Liver (tissue), 9 donors: ENCODE measurements around the gene POU4F1. TPM values are rescaled to one million over a fixed set of nuclear protein-coding genes. Genes with fewer than 3 reads are reported as not detected.

ENCODE experiments used
- DNase-seq: peaks from one replicate; pipeline ENCODE4 v3.0.0-alpha.2; 2017; ENCODE audit warnings: low spot score
- H3K27ac ChIP-seq, 2 donors: one replicate each; pipeline ENCODE4 v1.7.0; 2013; ENCODE audit warnings: inconsistent platforms in 2 of 2, low read length in 2 of 2, control low read depth in 1 of 2, low read depth in 1 of 2, mild to moderate bottlenecking in 1 of 2
- H3K27me3 ChIP-seq, 4 donors: one replicate each; pipeline versions ENCODE4 v1.6.1 to v1.7.0; 2013; ENCODE audit warnings: low read length in 3 of 4, inconsistent platforms in 1 of 4, mild to moderate bottlenecking in 1 of 4, moderate library complexity in 1 of 4; ENCODE audit not compliant: control insufficient read depth in 4 of 4, insufficient read depth in 4 of 4
- H3K36me3 ChIP-seq, 4 donors: one replicate each; pipeline versions ENCODE4 v1.6.1 to v1.7.0; 2013; ENCODE audit warnings: low read length in 3 of 4, mild to moderate bottlenecking in 3 of 4, low read depth in 1 of 4, moderate library complexity in 1 of 4; ENCODE audit not compliant: control insufficient read depth in 4 of 4, insufficient read depth in 3 of 4
- H3K4me1 ChIP-seq, 4 donors: one replicate each; pipeline versions ENCODE4 v1.6.1 to v1.7.0; 2013; ENCODE audit warnings: low read length in 3 of 4, mild to moderate bottlenecking in 3 of 4, moderate library complexity in 1 of 4; ENCODE audit not compliant: control insufficient read depth in 4 of 4, insufficient read depth in 4 of 4
- H3K4me3 ChIP-seq, 3 donors: one replicate each; pipeline versions ENCODE4 v1.6.1 to v1.7.0; 2013; ENCODE audit warnings: low read length in 3 of 3, control low read depth in 1 of 3, low read depth in 1 of 3, mild to moderate bottlenecking in 1 of 3
- H3K9ac ChIP-seq, 2 donors: one replicate each; pipeline ENCODE4 v1.7.0; 2013; ENCODE audit warnings: low read length in 2 of 2, mild to moderate bottlenecking in 2 of 2, moderate library complexity in 2 of 2, control low read depth in 1 of 2, low read depth in 1 of 2
- H3K9me3 ChIP-seq, 4 donors: one replicate each; pipeline versions ENCODE4 v1.6.1 to v1.7.0; 2013; ENCODE audit warnings: low read length in 3 of 4; ENCODE audit not compliant: control insufficient read depth in 4 of 4
- ATF3 ChIP-seq: IDR thresholded peaks from 2 replicates; pipeline ENCODE4 v1.6.1; 2016; ENCODE audit warnings: antibody characterized with exemption
- EGR1 ChIP-seq, 2 donors: IDR thresholded peaks; 2 replicates each; pipeline ENCODE4 v1.6.1; 2016 to 2018; ENCODE audit warnings: antibody characterized with exemption in 2 of 2, low read depth in 2 of 2
- FOXA1 ChIP-seq: IDR thresholded peaks from 2 replicates; pipeline ENCODE4 v1.6.1; 2016; ENCODE audit warnings: antibody characterized with exemption
- FOXA2 ChIP-seq: IDR thresholded peaks from 2 replicates; pipeline ENCODE4 v1.6.1; 2016; ENCODE audit warnings: antibody characterized with exemption
- JUND ChIP-seq, 2 donors: IDR thresholded peaks; 2 replicates each; pipeline ENCODE4 v1.6.1; 2016; ENCODE audit warnings: antibody characterized with exemption in 2 of 2
- MAX ChIP-seq: IDR thresholded peaks from 2 replicates; pipeline ENCODE4 v1.6.1; 2016; ENCODE audit warnings: antibody characterized with exemption
- NR2F2 ChIP-seq: IDR thresholded peaks from 2 replicates; pipeline ENCODE4 v1.6.1; 2016; ENCODE audit warnings: antibody characterized with exemption
- REST ChIP-seq: IDR thresholded peaks from 2 replicates; pipeline ENCODE4 v1.6.1; 2016; ENCODE audit warnings: antibody characterized with exemption, mild to moderate bottlenecking
- YY1 ChIP-seq: IDR thresholded peaks from 2 replicates; pipeline ENCODE4 v1.6.1; 2016; ENCODE audit warnings: antibody characterized with exemption, mild to moderate bottlenecking
- ZBTB33 ChIP-seq: IDR thresholded peaks from 2 replicates; pipeline ENCODE4 v1.6.1; 2016; ENCODE audit warnings: antibody characterized with exemption
- WGBS: extraction: QIAGEN DNeasy Blood & Tissue Kit; methylation state at CpG from one replicate; pipeline ENCODE4 v1.1.7; 2013; 5-methylcytosine and 5-hydroxymethylcytosine counted together
- polyA plus RNA-seq, 2 donors: library from polyadenylated mRNA; stranded (reverse) in 1 of 2; unstranded in 1 of 2; fragments of 200-250 nt in 1 of 2; fragments of >200 nt in 1 of 2; fragmentation: Nextera tagmentation in 1 of 2; extraction: Ambion mirVana in 1 of 2; gene quantifications; one replicate each; pipeline versions ENCODE4 v1.2.1 to v1.2.3, GENCODE V29; 2013 to 2015
- total RNA-seq, 2 donors: library from RNA; depleted of rRNA; stranded (reverse); fragments of >200 nt; gene quantifications; one replicate each; pipeline ENCODE4 v1.2.3, GENCODE V29; 2014
- donor health status: healthy.
- donor health status: healthy.
- donor health status: healthy.
- donor health status: healthy.
- donor health status: healthy.

POU4F1 gene
- total and polyA plus RNA-seq, 4 donors: 0.01 to 0.05 TPM; not detected in 2

- Histone ChIP-seq H3K9me3 (peaks cover 0 to 9% (median 2%) of the 10 kb centered on the region in 4 donors), H3K27me3 (peaks cover 0 to 38% (median 23%) of the 10 kb centered on the region in 4 donors), H3K9ac (no peak overlapping the region), H3K27ac (no peak overlapping the region), H3K36me3 (no peaks in the 10 kb centered on the region), H3K4me3 (no peak overlapping the region), H3K4me1 (peaks cover 10 to 44% (median 31%) of the 10 kb centered on the region in 4 donors)
- no peak for DNase-seq
- WGBS: 12% methylated on average over 5 of the region's 5 CpGs
- TF ChIP-seq ATF3: no peak
- no peak for TF ChIP-seq MAX
- no peak for TF ChIP-seq YY1
- no peak for TF ChIP-seq FOXA2
- no peak for TF ChIP-seq FOXA1
- TF ChIP-seq EGR1 (IDR thresholded peaks at IDR 0.05; ENCODE audit: low read depth in 2 of 2): no peak
These were observed 4.2 kb downstream of the POU4F1 start for GRCh38 chr13:78598966-78599644.

- Histone ChIP-seq H3K27ac (no peak overlapping the region), H3K4me1 (peaks cover 10 to 40% (median 26%) of the 10 kb centered on the region in 4 donors), H3K27me3 (peaks cover 0 to 40% (median 22%) of the 10 kb centered on the region in 4 donors), H3K4me3 (no peak overlapping the region), H3K9ac (no peak overlapping the region), H3K36me3 (no peaks in the 10 kb centered on the region), H3K9me3 (peaks cover 0 to 12% (median 2%) of the 10 kb centered on the region in 4 donors)
- TF ChIP-seq JUND (IDR thresholded peaks at IDR 0.05): no peak
- no peak for TF ChIP-seq EGR1 (IDR thresholded peaks at IDR 0.05; ENCODE audit: low read depth in 2 of 2)
- no peak for TF ChIP-seq REST
- TF ChIP-seq MAX: no peak
- TF ChIP-seq NR2F2: no peak
- TF ChIP-seq ZBTB33: no peak
- 13% methylated on average over 3 of the region's 3 CpGs for WGBS
- no peak for DNase-seq
These were observed 5.1 kb downstream of the POU4F1 start for GRCh38 chr13:78598116-78598781.
